Measurements from ENCODE around the gene HDGFL2.

Gene HDGFL2

GRCh38 chr19:4543842-4544647, 71.9 kb downstream of the HDGFL2 start:
- no peaks in the 10 kb centered on the region for H3K9me3 Mint-ChIP-seq
- no peak overlapping the region for H3K4me3 Mint-ChIP-seq
- H3K4me1 Mint-ChIP-seq, result peaks cover 4% of the 10 kb centered on the region
- no peak overlapping the region for H3K27ac Mint-ChIP-seq
- no peaks in the 10 kb centered on the region for H3K27me3 Mint-ChIP-seq (ENCODE audit: low read depth)
- TF ChIP-seq CTCF (IDR thresholded peaks at IDR 0.05; ENCODE audit: unreplicated experiment in 3 of 3), result no peak
- H3K36me3 Mint-ChIP-seq (ENCODE audit: low read depth), result peaks cover 3% of the 10 kb centered on the region

GRCh38 chr19:4547303-4548237, 75.5 kb downstream of the HDGFL2 start:
- Mint-ChIP-seq H3K4me3 (no peak overlapping the region), H3K9me3 (no peaks in the 10 kb centered on the region), H3K4me1 (no peaks in the 10 kb centered on the region), H3K27ac (no peak overlapping the region), H3K27me3 (ENCODE audit: low read depth) (no peaks in the 10 kb centered on the region), H3K36me3 (ENCODE audit: low read depth) (peaks cover 12% of the 10 kb centered on the region)
- no peak for TF ChIP-seq CTCF (IDR thresholded peaks at IDR 0.05; ENCODE audit: unreplicated experiment in 3 of 3)

GRCh38 chr19:4548238-4548584, 76.1 kb downstream of the HDGFL2 start:
- Mint-ChIP-seq H3K36me3 (ENCODE audit: low read depth) (peaks cover 19% of the 10 kb centered on the region), H3K9me3 (no peaks in the 10 kb centered on the region), H3K4me3 (no peak overlapping the region), H3K27me3 (ENCODE audit: low read depth) (no peaks in the 10 kb centered on the region), H3K27ac (no peak overlapping the region), H3K4me1 (no peaks in the 10 kb centered on the region)
- TF ChIP-seq CTCF (IDR thresholded peaks at IDR 0.05; ENCODE audit: unreplicated experiment in 3 of 3), result no peak

- Mint-ChIP-seq H3K9me3 (no peaks in the 10 kb centered on the region), H3K27me3 (ENCODE audit: low read depth) (peaks cover 5% of the 10 kb centered on the region), H3K36me3 (ENCODE audit: low read depth) (peaks cover 32% of the 10 kb centered on the region), H3K4me3 (no peak overlapping the region), H3K27ac (no peak overlapping the region), H3K4me1 (no peaks in the 10 kb centered on the region)
- no peak for TF ChIP-seq CTCF (IDR thresholded peaks at IDR 0.05; ENCODE audit: unreplicated experiment in 3 of 3)
Measured at GRCh38 chr19:4550018-4550417, 77.9 kb downstream of the HDGFL2 start.

- Mint-ChIP-seq H3K4me1 (no peaks in the 10 kb centered on the region), H3K4me3 (no peak overlapping the region), H3K9me3 (no peaks in the 10 kb centered on the region), H3K27me3 (ENCODE audit: low read depth) (peaks cover 5% of the 10 kb centered on the region), H3K27ac (no peak overlapping the region), H3K36me3 (ENCODE audit: low read depth) (peaks cover 32% of the 10 kb centered on the region)
- no peak for TF ChIP-seq CTCF (IDR thresholded peaks at IDR 0.05; ENCODE audit: unreplicated experiment in 3 of 3)
Measured at GRCh38 chr19:4550479-4551050, 78.5 kb downstream of the HDGFL2 start.
